Measurements from ENCODE around the gene MEGF8.
"Not testable (repeated sequence)": the region's sequence is repeated elsewhere in the genome, so short reads cannot be mapped to it uniquely, and the experiment has no call there.

The MEGF8 gene

DNA sequence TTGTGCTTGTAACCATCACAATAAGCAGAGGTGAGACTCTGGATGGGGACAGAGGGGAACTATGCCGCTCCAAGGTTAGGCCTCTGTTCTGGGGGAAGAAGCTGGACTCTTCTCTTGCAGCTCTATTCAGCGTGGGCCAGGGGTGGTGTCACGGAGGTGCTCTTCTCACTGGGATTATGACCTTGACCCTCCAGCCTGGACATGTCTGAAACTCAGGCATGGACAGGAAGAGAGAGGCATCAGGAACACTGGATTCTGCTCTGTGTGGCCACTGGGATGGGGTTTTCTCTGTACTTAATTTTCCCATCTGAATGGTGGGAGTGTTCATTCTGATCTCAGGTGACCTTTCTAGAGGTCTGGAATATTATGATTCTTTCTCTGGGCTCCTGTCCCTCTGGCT, 7.6 kb downstream of the MEGF8 start:
- DNase-seq = no peak

DNA sequence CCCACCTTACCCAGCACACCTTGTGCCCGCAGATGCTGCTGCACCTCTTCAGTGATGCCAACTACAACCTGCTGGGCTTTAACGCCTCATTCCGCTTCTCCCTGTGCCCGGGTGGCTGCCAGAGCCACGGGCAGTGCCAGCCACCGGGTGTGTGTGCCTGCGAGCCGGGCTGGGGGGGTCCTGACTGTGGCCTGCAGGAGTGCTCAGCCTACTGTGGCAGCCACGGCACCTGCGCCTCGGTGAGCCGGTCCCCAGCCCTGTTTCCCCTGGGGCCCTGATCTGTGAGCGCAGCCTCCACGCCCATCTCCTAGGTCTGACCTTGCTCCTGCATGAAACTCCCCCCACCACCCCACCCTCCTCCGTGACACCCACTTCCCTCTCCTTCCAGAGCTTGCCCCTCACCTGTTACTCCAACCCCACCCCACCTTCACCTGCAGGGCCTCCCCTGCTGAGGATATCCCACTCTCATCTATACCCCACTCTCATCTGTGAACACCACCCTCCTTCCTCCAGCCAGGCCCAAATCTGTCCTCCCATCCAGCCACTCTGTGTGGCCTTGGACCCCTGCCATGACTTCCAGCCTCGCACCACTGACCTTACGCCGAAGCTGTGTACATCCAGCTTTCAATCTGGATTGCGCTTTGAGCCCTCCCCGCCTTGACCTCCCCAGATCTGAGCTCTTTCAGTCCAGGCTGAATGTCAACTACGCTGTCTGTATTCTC, 8.7 kb downstream of the MEGF8 start:
- DNase-seq = no peak

DNA sequence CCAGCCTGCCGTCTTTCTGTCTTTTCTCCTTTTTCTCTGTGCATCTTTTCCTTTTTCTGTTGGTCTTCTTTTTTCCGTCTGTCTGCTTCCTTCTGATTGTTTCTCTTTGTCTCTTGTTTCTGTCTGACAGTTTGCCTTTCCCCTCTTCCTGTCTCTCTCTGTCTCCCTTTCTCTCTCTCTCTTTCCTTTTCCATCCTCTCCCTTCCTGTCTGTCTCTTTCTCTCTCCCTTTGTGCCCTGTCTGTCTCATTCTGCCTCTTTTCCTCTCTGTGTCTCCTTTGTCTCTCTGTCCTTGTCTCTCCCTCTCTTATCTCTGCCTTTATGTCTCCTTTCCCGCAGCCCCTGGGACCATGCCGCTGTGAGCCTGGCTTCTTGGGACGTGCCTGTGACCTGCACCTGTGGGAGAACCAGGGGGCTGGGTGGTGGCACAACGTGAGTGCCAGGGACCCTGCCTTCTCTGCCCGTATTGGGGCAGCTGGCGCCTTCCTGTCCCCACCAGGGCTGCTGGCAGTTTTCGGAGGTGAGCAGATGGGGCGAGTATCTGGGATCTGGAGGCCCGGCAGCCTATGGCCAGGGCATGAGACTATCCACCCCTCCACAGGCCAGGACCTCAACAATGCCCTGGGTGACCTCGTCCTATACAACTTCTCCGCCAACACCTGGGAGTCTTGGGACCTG, 9.4 kb downstream of the MEGF8 start:
- DNase-seq = no peak

DNA sequence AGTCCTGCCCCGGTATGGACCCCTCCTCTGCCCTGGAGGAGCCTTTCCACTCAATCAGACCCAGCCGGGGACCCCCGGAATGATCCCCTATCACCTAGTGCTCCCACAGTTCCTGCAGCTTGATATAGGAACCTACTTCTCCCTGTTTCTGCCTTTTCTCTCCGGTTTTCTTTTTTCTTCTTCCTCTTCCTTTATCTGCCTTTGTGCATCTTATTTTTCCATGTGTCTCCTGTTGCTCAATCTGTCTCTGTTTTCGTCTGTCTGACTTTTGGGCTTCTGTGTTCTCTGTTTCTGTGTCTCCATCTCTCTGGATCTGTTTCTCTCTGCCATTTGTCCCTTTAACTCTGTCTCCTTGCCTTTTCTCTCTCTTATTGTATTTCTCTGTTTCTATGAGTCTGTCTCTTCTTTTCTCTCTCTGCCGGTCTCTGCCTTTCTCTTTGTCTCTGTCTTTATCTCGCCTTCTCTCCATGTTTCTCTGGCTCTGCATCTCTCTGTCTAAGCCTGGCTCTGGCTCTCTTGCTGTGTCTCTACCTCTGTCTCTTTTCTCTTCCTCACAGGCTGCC, 10.0 kb downstream of the MEGF8 start:
- no peak for DNase-seq

DNA sequence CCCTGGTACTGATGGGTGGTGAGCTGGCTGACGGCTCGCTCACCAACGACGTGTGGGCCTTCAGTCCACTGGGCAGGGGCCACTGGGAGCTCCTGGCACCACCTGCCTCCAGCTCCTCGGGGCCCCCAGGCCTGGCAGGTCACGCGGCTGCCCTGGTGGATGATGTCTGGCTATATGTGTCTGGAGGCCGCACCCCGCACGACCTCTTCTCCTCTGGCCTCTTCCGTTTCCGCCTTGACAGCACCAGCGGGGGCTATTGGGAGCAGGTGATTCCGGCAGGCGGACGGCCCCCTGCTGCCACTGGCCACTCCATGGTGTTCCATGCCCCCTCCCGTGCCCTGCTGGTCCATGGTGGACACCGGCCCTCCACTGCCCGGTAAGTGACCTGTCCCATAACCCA, 10.5 kb downstream of the MEGF8 start:
- DNase-seq = no peak

DNA sequence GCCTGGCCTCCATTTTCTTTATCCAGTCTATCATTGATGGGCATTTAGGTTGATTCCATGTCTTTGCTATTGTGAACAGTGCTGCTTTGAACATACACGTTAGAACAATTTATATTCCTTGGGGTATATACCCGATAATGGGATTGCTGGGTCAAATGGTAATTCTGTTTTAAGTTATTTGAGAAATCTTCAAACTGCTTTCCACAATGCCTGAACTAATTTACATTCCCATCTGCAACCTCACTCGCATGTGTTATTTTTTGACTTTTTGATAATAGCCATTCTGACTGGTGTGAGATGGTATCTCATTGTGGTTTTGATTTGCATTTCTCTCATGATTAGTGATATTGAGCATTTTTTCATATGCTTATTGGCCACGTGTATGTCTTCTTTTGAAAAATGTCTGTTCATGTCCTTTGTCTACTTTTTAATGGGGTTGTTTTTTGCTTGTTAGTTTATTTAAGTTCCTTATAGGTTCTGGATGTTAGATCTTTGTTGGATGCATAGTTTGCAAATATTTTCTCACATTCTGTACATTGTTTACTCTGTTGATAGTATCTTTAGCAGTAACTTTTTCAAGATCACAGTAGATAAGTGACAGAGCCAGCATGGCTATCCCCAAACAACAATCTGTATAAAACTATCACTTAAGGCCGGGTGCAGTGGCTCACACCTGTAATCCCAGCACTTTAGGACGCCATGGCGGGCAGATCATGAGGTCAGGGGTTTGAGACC, 13.9 kb downstream of the MEGF8 start:
- not testable (repeated sequence) for DNase-seq

DNA sequence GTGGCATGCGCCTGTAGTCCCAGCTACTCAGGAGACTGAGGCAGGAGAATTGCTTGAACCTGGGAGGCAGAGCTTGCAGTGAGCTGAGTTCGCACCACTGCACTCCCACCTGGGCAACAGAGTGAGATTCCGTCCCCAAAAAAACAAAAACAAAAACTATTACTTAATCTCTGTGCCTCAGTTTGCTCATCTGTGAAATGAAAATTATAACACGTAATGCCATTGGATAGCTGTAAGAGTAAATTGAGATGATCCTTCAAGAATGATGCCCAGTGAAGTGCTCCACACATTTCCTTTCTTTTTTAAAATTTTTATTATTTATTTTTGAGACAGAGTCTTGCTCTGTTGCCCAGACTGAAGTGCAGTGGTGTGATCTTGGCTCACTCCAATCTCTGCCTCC, 14.5 kb downstream of the MEGF8 start:
- DNase-seq = not testable (repeated sequence)

DNA sequence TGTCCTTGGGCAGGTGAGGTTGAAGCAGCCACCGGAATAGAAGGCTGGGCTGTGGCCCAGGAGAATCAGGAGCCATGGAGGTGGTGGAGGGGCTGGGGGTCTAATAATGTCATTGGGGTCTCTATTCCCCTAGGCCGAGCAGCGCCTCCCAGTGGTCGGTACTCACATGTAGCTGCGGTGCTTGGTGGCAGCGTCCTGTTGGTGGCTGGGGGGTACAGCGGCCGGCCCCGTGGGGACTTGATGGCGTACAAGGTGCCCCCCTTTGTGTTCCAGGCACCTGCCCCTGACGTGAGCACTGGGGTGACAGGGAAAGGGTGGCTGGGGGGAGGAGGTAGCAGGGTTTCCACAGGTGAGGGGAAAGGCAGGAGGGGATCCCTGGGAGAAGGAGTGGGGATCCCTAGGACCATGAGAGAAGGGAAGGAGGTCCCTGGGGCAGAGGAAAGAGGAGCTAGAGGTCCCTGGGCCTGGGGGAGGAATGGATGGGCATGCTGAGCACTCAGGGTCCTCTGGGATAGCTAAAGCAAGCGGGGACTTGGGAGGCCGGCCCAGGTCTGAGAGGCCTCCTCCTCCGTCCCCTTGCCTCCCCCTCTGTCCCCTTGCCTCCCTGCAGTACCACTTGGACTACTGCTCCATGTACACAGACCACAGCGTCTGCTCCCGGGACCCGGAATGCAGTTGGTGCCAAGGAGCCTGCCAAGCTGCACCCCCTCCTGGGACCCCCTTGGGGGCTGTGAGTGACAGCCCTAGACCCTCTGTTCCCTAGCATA, 18.1 kb downstream of the MEGF8 start:
- no peak for DNase-seq

DNA sequence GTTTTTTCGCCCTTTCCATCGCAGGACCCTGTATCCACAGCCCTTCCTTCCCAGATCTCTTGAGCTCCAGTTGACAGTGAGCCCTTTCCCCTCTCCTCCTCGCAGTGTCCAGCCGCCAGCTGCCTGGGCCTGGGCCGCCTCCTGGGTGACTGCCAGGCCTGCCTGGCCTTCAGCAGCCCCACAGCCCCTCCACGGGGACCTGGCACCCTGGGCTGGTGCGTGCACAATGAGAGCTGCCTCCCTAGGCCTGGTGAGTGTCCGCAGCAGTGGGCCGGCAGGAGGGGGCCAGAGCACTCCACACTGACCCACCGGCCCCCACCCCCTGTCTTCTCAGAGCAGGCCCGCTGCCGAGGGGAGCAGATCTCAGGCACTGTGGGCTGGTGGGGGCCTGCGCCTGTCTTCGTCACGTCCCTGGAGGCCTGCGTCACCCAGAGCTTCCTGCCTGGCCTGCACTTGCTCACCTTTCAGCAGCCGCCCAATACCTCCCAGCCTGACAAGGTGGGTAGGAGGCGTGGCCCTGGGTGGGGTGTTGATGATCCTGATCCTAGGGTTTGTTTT, 19.0 kb downstream of the MEGF8 start:
- DNase-seq = no peak

DNA sequence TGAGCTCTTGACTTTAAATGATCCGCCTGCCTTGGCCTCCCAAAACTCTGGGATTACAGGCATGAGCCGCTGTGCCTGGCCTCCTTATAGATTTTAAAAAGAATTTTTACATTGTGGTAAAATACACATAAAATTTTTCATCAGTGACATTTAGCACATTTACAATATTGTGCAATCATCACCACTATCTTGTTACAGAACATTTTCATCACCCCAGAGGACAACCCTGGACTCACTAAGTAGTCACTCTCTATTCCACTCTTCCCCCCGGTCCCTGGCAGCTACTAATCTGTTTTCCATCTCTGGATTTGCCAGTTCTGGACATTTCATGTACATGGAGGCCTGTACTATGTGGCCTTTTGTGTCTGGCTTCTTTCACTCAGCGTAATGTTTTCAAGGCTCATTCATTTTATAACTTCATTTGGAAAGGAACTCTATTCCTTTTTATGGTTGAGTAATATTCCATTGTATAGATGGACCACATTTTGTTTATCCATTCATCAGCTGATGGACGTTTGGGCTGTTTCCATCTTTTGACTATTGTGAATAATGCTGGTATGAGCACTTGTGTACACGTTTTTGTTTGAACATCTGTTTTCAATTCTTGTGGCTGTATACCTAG, 19.9 kb downstream of the MEGF8 start:
- DNase-seq = no peak

DNA sequence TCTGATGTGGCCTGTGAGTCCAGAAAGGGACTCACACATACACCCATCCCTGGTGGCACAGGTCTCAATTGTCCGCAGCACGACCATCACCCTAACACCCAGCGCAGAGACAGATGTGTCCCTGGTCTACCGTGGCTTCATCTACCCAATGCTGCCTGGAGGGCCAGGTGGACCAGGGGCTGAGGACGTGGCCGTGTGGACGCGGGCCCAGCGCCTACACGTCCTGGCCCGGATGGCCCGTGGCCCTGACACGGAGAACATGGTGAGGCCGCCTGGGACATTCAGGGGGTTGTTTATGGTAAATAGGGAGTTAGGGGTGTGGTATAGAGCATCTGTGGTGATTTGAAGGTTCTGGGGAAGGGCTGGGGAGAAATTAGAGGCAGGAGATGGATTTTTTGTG, 22.8 kb downstream of the MEGF8 start:
- DNase-seq = no peak

DNA sequence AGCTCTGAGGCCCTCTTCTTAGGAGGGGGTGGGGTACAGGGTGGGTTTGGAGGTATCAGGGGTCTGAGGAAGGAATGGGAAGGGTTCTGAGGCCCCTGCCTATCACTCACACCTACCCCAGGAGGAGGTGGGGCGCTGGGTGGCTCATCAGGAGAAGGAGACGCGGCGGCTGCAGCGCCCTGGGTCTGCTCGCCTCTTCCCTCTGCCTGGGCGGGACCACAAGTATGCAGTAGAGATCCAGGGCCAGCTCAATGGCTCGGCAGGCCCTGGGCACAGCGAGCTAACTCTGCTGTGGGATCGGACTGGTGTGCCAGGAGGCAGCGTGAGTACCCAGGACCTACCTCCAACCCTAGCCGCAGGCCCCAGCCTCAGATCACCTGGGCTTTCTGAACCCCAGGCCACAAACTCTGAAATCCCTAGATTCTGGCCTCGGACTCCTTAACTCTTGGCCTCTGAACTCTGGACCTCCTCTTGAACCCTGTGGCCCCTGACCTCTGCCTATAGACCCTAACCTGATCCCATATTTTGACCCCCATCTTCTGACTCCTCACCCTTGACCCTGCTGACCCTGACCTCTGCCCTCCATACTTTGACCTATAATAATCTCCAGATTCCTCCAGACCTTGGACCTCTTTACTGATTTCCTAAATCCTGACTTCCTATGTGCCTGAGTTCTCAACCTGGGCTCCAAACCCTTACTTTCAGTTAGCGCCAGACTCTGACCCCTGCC, 24.1 kb downstream of the MEGF8 start:
- DNase-seq = no peak

DNA sequence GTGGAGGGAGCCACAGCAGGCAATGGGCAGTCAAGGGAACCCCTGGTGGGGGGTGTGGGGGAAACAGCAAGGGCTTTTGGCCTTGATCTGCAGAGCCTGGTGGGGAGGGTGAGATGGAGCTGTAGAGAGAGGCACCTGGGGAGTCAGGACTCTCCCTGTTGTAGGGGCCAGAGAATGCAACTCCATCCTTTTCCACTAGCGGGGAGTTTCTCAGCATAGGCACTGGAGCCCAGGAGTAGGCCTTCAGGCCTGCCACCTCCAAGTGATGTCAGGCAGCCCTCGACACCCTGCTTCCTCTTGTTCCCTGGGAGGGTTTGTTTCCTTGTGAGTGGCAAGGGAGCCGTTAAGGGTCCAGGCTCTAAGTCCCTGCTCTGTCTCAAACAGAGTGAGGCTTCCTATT, 25.0 kb downstream of the MEGF8 start:
- no peak for DNase-seq

DNA sequence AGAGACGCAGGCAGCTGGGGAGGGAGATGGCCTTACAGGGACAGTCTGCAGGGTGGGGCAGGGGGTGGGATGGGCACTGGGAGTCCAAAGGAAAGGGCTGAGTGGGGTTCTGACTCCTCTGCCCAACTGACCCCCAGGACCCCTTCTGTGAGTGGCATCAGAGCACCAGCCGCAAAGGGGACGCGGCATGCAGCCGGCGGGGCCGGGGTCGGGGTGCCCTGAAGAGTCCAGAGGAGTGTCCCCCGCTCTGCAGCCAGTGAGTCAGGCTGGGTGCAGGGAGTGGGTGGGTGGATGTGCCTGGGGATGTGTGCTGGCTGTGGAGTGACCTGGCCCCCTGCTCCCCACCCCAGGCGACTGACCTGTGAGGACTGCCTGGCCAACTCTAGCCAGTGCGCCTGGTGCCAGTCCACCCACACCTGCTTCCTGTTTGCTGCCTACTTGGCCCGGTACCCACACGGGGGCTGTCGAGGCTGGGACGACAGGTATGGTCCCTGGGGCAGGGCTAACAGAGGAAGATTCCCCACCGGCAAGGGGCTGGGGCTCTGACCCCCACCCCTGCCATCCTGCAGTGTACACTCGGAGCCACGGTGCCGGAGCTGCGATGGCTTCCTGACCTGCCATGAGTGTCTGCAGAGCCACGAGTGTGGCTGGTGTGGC, 25.8 kb downstream of the MEGF8 start:
- no peak for DNase-seq

DNA sequence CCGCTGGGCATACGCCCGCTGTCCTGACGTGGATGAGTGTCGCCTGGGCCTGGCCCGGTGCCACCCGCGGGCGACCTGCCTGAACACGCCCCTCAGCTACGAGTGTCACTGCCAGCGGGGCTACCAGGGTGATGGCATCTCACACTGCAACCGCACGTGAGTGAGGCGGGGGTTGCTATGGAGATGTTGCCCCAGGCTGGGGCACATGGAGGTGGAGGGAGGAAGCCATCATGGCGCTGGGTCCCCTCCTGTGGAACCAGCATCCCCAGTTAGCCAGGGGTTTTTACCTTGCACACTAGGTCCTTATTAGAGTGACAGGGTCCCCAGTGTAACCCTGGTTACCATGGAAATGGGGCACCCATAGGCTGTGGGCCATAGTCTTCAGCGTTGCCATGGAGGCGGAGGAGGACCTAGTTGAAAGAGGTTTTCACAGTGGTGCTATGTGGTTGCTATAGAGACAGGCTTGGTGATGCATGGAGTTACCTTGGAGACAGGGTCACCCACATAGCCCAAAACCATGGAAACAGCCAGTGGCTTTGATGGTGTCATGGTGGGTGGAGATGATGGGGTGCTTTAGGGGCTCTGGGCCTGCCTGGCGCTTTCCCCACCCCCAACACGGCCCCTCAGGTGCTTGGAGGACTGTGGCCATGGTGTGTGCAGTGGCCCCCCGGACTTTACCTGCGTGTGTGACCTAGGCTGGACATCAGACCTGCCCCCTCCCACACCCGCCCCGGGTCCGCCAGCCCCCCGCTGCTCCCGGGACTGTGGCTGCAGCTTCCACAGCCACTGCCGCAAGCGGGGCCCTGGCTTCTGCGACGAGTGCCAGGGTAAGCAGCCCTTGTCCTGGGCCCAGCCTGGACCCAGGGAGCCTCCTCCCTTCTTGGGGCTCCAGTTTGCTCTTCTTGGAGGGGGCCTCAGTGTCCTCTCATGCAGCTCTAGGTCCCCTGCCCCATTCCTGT, 27.1 kb downstream of the MEGF8 start:
- no peak for DNase-seq

DNA sequence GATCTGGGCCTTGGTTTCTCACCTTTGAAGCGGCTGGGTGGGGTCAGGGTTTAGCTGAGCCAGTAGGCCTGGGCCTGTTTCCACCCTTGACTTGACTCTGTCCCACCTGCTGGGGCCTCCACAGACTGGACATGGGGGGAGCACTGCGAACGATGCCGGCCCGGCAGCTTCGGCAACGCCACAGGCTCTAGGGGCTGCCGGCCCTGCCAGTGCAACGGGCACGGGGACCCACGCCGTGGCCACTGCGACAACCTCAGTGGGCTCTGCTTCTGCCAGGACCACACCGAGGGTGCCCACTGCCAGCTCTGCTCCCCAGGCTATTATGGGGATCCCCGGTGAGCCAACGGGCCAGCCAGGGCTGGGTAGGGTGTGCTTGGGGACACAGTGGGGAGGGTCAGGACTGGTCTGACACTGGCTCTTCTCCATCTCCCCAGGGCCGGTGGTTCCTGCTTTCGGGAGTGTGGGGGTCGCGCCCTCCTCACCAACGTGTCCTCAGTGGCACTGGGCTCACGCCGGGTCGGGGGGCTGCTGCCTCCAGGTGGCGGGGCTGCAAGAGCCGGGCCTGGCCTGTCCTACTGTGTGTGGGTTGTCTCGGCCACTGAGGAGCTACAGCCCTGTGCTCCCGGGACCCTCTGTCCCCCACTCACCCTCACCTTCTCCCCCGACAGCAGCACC, 28.0 kb downstream of the MEGF8 start:
- no peak for DNase-seq

DNA sequence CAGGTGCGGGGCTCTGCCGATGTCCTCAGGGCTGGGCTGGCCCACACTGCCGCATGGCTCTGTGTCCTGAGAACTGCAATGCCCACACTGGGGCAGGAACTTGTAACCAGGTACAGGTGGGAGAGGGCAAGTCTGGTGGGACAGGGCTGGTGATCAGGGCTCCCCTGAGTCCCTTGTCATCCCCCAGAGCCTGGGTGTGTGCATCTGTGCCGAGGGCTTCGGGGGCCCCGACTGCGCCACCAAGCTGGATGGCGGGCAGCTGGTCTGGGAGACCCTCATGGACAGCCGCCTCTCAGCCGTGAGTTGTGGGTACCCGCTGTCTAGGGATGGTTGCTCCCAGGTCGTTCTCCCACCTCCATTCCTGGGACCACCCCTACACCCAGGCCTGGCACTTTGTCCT, 30.5 kb downstream of the MEGF8 start:
- no peak for DNase-seq

DNA sequence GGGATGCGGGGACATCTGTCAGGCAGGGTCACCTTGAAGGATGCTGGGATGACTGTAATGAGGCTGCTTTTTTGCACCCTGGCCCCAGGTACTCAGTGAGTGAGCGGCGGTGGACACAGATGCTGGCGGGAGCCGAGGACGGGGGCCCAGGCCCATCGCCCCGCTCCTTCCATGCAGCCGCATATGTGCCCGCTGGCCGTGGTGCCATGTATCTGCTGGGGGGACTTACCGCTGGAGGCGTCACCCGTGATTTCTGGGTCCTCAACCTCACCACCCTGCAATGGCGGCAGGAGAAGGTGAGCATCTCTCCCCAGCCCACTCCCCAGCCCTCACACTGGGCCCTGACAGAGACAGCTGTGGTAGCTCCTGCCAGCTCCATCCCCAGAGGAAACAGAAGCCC, 31.3 kb downstream of the MEGF8 start:
- DNase-seq = no peak

DNA sequence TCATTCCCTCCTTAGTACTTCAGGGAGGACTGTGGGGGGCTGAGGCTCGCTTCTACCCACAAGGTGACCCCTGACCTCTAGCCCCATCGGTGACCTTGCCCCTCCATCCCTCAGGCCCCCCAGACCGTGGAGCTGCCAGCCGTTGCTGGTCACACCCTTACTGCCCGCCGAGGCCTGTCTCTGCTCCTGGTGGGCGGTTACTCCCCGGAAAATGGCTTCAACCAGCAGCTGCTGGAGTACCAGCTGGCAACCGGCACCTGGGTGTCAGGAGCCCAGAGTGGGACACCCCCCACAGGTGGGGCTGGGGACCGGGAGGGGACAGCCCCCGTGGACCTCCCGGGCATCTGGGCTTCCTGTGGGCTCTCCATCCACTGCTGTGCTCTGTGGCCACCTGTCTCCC, 31.9 kb downstream of the MEGF8 start:
- DNase-seq = no peak

Data from NCI-H774 (cell line).